DND-41 (cell line): Measurements from ENCODE around the gene SLC66A2.

Experiments
- ATAC-seq: fragments of 200-7000 bp; cut with Tn5 transposase; 3 replicates; pipeline ENCODE4 v1.9.1; 2021; ENCODE audit warnings: low read depth; ENCODE audit not compliant: insufficient read depth
- DNase-seq: peaks from one replicate; pipeline ENCODE4 v3.0.0-alpha.2; 2020
- H2AFZ ChIP-seq: 2 replicates; pipeline ENCODE4 v1.6.0; 2012; ENCODE audit warnings: low read depth, low read length
- H3K27ac ChIP-seq: 2 replicates; pipeline ENCODE4 v1.5.1; 2012; ENCODE audit warnings: low read length, inconsistent platforms
- H3K27me3 ChIP-seq: fragments of 200-600 bp; sonication (generic); 2 replicates; pipeline ENCODE4 v1.6.0; 2012; ENCODE audit warnings: low read length, mild to moderate bottlenecking, inconsistent platforms; ENCODE audit not compliant: insufficient read depth, poor library complexity
- H3K36me3 ChIP-seq: 2 replicates; pipeline ENCODE4 v1.5.1; 2012; ENCODE audit warnings: low read length, inconsistent platforms; ENCODE audit not compliant: insufficient read depth
- H3K4me1 ChIP-seq: 2 replicates; pipeline ENCODE4 v1.5.1; 2012; ENCODE audit warnings: mild to moderate bottlenecking, low read length; ENCODE audit not compliant: insufficient read depth
- H3K4me2 ChIP-seq: 2 replicates; pipeline ENCODE4 v1.6.0; 2012; ENCODE audit warnings: mild to moderate bottlenecking, moderate library complexity, low read length, inconsistent platforms; ENCODE audit not compliant: insufficient read depth
- H3K4me3 ChIP-seq, 2 experiments: fragments of 200-600 bp in 1 of 2; shearing (Covaris generic) in 1 of 2; 2 replicates each; pipeline ENCODE4 v1.5.1; 2012 to 2016; ENCODE audit warnings: inconsistent platforms in 2 of 2, low read length in 2 of 2, mild to moderate bottlenecking in 2 of 2, low read depth in 1 of 2, moderate library complexity in 1 of 2
- H3K79me2 ChIP-seq: 2 replicates; pipeline ENCODE4 v1.6.0; 2012; ENCODE audit warnings: low read length, inconsistent platforms; ENCODE audit not compliant: insufficient read depth
- H3K9ac ChIP-seq: 2 replicates; pipeline ENCODE4 v1.6.0; 2012; ENCODE audit warnings: low read depth, mild to moderate bottlenecking, inconsistent platforms, low read length, moderate library complexity
- H3K9me3 ChIP-seq: 2 replicates; pipeline ENCODE4 v1.5.1; 2012; ENCODE audit warnings: low read length, moderate library complexity, mild to moderate bottlenecking, inconsistent platforms; ENCODE audit not compliant: insufficient read depth, severe bottlenecking
- H4K20me1 ChIP-seq: 2 replicates; pipeline ENCODE4 v1.6.0; 2012; ENCODE audit warnings: low read length; ENCODE audit not compliant: insufficient read depth
- CTCF ChIP-seq: IDR thresholded peaks from 2 replicates; pipeline ENCODE4 v1.5.1; 2012; ENCODE audit warnings: borderline replicate concordance, low read length, moderate library complexity, mild to moderate bottlenecking; ENCODE audit not compliant: poor library complexity, severe bottlenecking; ENCODE audit errors: extremely low read depth
- EZH2 ChIP-seq: IDR thresholded peaks from 3 replicates; pipeline ENCODE4 v1.6.1; 2012; ENCODE audit warnings: borderline replicate concordance, low read depth, mild to moderate bottlenecking, moderate library complexity, low read length, inconsistent platforms; ENCODE audit not compliant: severe bottlenecking

The SLC66A2 gene

GRCh38 chr18:79935925-79936324 is 15.5 kb downstream of the SLC66A2 start:
- Histone ChIP-seq H3K27me3 (no peaks in the 10 kb centered on the region), H3K36me3 (peaks cover 76% of the 10 kb centered on the region), H3K4me2 (no peak overlapping the region), H3K4me1 (no peaks in the 10 kb centered on the region), H3K4me3 (no peak overlapping the region), H4K20me1 (peaks cover 7% of the 10 kb centered on the region), H3K79me2 (peaks cover 72% of the 10 kb centered on the region), H3K9ac (no peak overlapping the region), H2AFZ (no peak overlapping the region), H3K27ac (no peak overlapping the region), H3K9me3 (peaks cover 37% of the 10 kb centered on the region)
- no peak for ATAC-seq
- no peak for DNase-seq
- no peak for TF ChIP-seq EZH2
- no peak for TF ChIP-seq CTCF

DNA sequence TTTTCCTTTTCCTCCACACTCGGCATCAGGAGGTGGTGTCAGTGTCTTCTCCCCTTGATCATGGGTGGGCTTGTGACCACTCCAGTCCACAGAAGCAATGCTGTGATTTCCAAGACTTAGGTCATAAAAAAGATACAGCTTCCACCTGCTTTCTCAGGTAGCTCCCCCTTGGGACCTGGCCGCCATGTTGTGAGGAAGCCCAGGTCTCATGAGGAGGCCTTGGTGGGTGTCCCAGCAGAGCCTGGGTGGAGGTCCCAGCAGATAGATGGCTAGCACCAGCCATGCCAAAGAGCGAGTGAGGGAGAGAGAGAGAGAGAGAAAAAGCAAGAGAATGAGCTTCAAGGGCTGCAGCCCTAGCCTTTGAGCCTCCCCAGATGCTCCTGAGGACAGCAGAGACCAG is 16.0 kb downstream of the SLC66A2 start:
- H4K20me1 ChIP-seq: peaks cover 5% of the 10 kb centered on the region; the same call in 1 of the 2 replicates
- peaks cover 75% of the 10 kb centered on the region for H3K36me3 ChIP-seq
- no peak overlapping the region for H3K27ac ChIP-seq
- H2AFZ ChIP-seq: no peak overlapping the region
- peaks cover 40% of the 10 kb centered on the region for H3K9me3 ChIP-seq
- no peaks in the 10 kb centered on the region for H3K27me3 ChIP-seq
- DNase-seq (no peak), ATAC-seq (no peak)
- no peak overlapping the region for H3K4me3 ChIP-seq
- no peak for TF ChIP-seq CTCF
- no peaks in the 10 kb centered on the region for H3K4me1 ChIP-seq
- H3K79me2 ChIP-seq: peaks cover 68% of the 10 kb centered on the region
- H3K4me2 ChIP-seq: no peak overlapping the region
- no peak overlapping the region for H3K9ac ChIP-seq

GRCh38 chr18:79935098-79935480 is 16.4 kb downstream of the SLC66A2 start:
- H3K4me3 ChIP-seq: no peak overlapping the region
- H3K79me2 ChIP-seq: peaks cover 69% of the 10 kb centered on the region
- H3K9ac ChIP-seq: no peak overlapping the region
- peaks cover 5% of the 10 kb centered on the region; the same call in 1 of the 2 replicates for H4K20me1 ChIP-seq
- no peak for DNase-seq
- no peak for ATAC-seq
- H3K36me3 ChIP-seq: peaks cover 75% of the 10 kb centered on the region
- H3K27me3 ChIP-seq: no peaks in the 10 kb centered on the region
- no peaks in the 10 kb centered on the region for H3K4me1 ChIP-seq
- no peak overlapping the region for H3K27ac ChIP-seq
- H2AFZ ChIP-seq: no peak overlapping the region
- peaks cover 44% of the 10 kb centered on the region for H3K9me3 ChIP-seq
- no peak overlapping the region for H3K4me2 ChIP-seq
- no peak for TF ChIP-seq CTCF
- TF ChIP-seq EZH2: no peak
